Mesendoderm (in vitro differentiated cells): ENCODE results near the gene TANC2.

ENCODE experiments used
- DNase-seq: peaks from one replicate; pipeline ENCODE4 v3.0.0; 2013
- H2AK5ac ChIP-seq: 2 replicates; pipeline ENCODE4 v1.6.1; 2013; ENCODE audit warnings: low read length, inconsistent platforms
- H2BK120ac ChIP-seq: 2 replicates; pipeline ENCODE4 v1.6.1; 2013; ENCODE audit warnings: low read depth, mild to moderate bottlenecking, low read length, moderate library complexity, mixed read lengths
- H2BK15ac ChIP-seq: replicated peaks from 2 replicates; pipeline ENCODE4 v1.6.1; 2013; ENCODE audit warnings: low read depth, mild to moderate bottlenecking, moderate library complexity
- H2BK5ac ChIP-seq: 2 replicates; pipeline ENCODE4 v1.6.1; 2013; ENCODE audit warnings: low read length, inconsistent platforms
- H3K18ac ChIP-seq: 2 replicates; pipeline ENCODE4 v1.6.1; 2013; ENCODE audit warnings: mild to moderate bottlenecking, low read length, mixed read lengths
- H3K23ac ChIP-seq: one replicate; pipeline ENCODE4 v1.6.1; 2013; ENCODE audit warnings: low read length
- H3K27ac ChIP-seq: 2 replicates; pipeline ENCODE4 v1.5.1; 2013; ENCODE audit warnings: low read depth, mild to moderate bottlenecking, inconsistent platforms, low read length, moderate library complexity
- H3K27me3 ChIP-seq: 2 replicates; pipeline ENCODE4 v1.6.1; 2013; ENCODE audit warnings: low read length, control low read depth, mild to moderate bottlenecking, inconsistent platforms; ENCODE audit not compliant: insufficient read depth, poor library complexity
- H3K36me3 ChIP-seq: 2 replicates; pipeline ENCODE4 v1.6.1; 2013; ENCODE audit warnings: low read length, inconsistent platforms; ENCODE audit not compliant: control insufficient read depth, insufficient read depth
- H3K4ac ChIP-seq: one replicate; pipeline ENCODE4 v1.6.1; 2013; ENCODE audit warnings: low read depth, mild to moderate bottlenecking, low read length, moderate library complexity
- H3K4me1 ChIP-seq: 2 replicates; pipeline ENCODE4 v1.6.1; 2013; ENCODE audit warnings: low read depth, low read length, inconsistent platforms; ENCODE audit not compliant: control insufficient read depth
- H3K4me2 ChIP-seq: 2 replicates; pipeline ENCODE4 v1.6.1; 2013; ENCODE audit warnings: low read length
- H3K4me3 ChIP-seq: 2 replicates; pipeline ENCODE4 v1.5.1; 2013; ENCODE audit warnings: mild to moderate bottlenecking, low read length
- H3K56ac ChIP-seq: one replicate; pipeline ENCODE4 v1.6.1; 2013; ENCODE audit warnings: low read length
- H3K79me1 ChIP-seq: 2 replicates; pipeline ENCODE4 v1.6.1; 2013; ENCODE audit warnings: low read length, inconsistent platforms
- H3K79me2 ChIP-seq: 2 replicates; pipeline ENCODE4 v1.6.1; 2013; ENCODE audit warnings: mild to moderate bottlenecking, low read length; ENCODE audit not compliant: control insufficient read depth, insufficient read depth
- H3K9ac ChIP-seq: 2 replicates; pipeline ENCODE4 v1.6.1; 2013; ENCODE audit warnings: low read length, inconsistent platforms
- H4K5ac ChIP-seq: one replicate; pipeline ENCODE4 v1.6.1; 2013; ENCODE audit warnings: low read length
- H4K8ac ChIP-seq: one replicate; pipeline ENCODE4 v1.6.1; 2013; ENCODE audit warnings: low read depth, mild to moderate bottlenecking, control low read depth, low read length, moderate library complexity
- WGBS: extraction: QIAGEN DNeasy Blood & Tissue Kit; methylation state at CpG from one replicate; pipeline ENCODE4 v1.1.7; 2013; ENCODE audit warnings: low lambda C conversion rate, missing lambda C conversion rate; ENCODE audit not compliant: insufficient coverage; ENCODE audit errors: extremely low coverage; 5-methylcytosine and 5-hydroxymethylcytosine counted together

Gene TANC2

DNA sequence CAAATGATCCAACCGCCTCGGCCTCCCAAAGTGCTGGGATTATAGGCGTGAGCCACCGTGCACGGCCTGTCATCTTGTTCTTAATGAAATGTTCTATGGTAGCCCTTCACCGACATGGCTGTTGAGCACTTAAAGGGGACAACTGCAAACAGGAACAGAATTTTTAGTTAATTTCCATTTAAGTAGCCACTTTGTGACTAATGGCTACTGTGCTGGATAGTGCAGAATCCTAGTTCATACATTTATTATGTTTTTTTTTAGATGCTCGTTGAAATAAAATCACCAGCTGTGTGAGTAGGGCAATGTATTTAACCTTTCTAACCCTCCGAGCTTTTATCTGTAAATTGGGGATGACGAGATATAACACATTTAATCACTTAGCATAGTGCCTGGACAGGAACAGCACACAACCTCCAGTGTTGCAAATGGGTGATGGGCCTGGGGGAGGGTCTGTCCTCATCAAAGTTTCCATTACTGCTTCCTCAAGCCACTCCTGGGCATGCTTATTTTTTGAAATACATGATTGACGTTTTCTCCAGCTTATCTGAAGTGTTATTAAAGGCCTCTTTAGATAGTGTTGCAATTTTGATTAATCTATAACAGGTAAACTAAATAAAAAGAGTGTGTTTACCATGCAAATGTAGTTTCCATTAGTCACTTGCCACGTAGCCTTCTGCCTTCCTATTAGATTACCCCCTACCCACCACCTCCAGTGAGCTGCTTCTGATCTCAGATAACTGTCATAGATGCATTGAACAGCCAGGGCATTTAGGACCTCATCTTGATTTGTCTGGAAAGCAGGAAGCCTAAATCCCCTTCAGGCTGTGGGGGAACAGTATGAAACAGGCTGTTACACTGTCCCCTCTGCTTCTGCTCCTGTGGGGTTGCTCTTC lies 42.5 kb upstream of the TANC2 start:
- H3K18ac ChIP-seq = no peak overlapping the region
- H3K27me3 ChIP-seq = no peaks in the 10 kb centered on the region
- peak; percentile 58 for DNase-seq
- H3K4me2 ChIP-seq = no peak overlapping the region
- H3K27ac ChIP-seq = no peak overlapping the region
- no peak overlapping the region for H4K5ac ChIP-seq
- H3K79me2 ChIP-seq = no peaks in the 10 kb centered on the region
- no peak overlapping the region for H2BK120ac ChIP-seq
- H3K56ac ChIP-seq = no peak overlapping the region
- no peak overlapping the region for H2BK5ac ChIP-seq
- no peak overlapping the region for H3K4ac ChIP-seq
- H2BK15ac ChIP-seq = no peak overlapping the region
- no peak overlapping the region for H3K23ac ChIP-seq
- no peak overlapping the region for H3K9ac ChIP-seq
- no peak overlapping the region for H3K4me3 ChIP-seq
- H3K4me1 ChIP-seq = peaks cover 4% of the 10 kb centered on the region
- no peaks in the 10 kb centered on the region for H3K79me1 ChIP-seq
- WGBS = no CpG with 5 or more reads among the region's 11 CpGs
- H4K8ac ChIP-seq = no peak overlapping the region
- H3K36me3 ChIP-seq = no peaks in the 10 kb centered on the region
- no peak overlapping the region for H2AK5ac ChIP-seq

DNA sequence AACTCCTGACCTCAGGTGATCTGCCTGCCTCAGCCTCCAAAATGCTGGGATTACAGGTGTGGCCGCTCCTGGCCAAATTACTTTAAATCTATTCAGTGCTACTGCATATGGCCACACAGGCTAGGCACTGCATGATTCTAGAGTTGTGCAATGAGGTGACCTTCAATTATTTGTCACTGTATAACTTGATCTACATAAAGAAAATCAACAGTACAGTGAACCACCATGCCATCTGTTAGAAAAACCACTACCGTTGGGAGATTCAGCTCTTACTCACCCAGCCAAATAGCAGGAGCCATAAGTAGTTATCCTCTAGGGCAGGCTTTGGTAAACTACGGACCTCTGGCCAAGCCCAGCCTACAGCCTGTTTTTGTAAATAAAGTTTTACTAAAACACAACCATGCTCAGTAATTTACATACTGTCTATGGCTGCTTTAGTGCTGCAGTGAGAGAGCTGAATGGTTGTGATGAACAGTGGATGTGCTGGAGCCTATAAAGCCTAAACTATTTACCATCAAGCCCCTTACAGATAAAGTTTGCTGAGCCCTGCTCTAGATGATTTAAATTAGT lies 40.7 kb upstream of the TANC2 start:
- Histone ChIP-seq H3K4me2 (no peak overlapping the region), H3K27me3 (no peaks in the 10 kb centered on the region)

GRCh38 chr17:62927083-62927482 lies 39.0 kb upstream of the TANC2 start:
- no peak overlapping the region for H3K4ac ChIP-seq
- no peak overlapping the region for H3K9ac ChIP-seq
- peaks cover 3% of the 10 kb centered on the region for H3K4me1 ChIP-seq
- no peak for DNase-seq
- H3K56ac ChIP-seq = no peak overlapping the region
- H3K18ac ChIP-seq = no peak overlapping the region
- no peaks in the 10 kb centered on the region for H3K36me3 ChIP-seq
- H2AK5ac ChIP-seq = no peak overlapping the region
- H3K79me2 ChIP-seq = no peaks in the 10 kb centered on the region
- no peak overlapping the region for H2BK15ac ChIP-seq
- no peak overlapping the region for H2BK120ac ChIP-seq
- no peaks in the 10 kb centered on the region for H3K79me1 ChIP-seq
- H3K4me2 ChIP-seq = no peak overlapping the region
- WGBS = no CpG with 5 or more reads among the region's 6 CpGs
- no peaks in the 10 kb centered on the region for H3K27me3 ChIP-seq
- H3K4me3 ChIP-seq = no peak overlapping the region
- no peak overlapping the region for H3K27ac ChIP-seq
- H4K8ac ChIP-seq = no peak overlapping the region
- no peak overlapping the region for H4K5ac ChIP-seq
- no peak overlapping the region for H3K23ac ChIP-seq
- H2BK5ac ChIP-seq = no peak overlapping the region

More for the DNA sequence above, 40.7 kb upstream of the TANC2 start:
- Histone ChIP-seq H4K5ac (no peak overlapping the region), H3K4me3 (no peak overlapping the region), H3K27ac (no peak overlapping the region), H3K18ac (no peak overlapping the region), H3K79me1 (no peaks in the 10 kb centered on the region), H2AK5ac (no peak overlapping the region), H4K8ac (no peak overlapping the region), H3K9ac (no peak overlapping the region), H3K56ac (no peak overlapping the region), H3K4ac (no peak overlapping the region), H2BK120ac (no peak overlapping the region), H3K36me3 (no peaks in the 10 kb centered on the region), H2BK5ac (no peak overlapping the region), H2BK15ac (peak overlapping the region; percentile 57), H3K4me1 (peaks cover 4% of the 10 kb centered on the region), H3K23ac (no peak overlapping the region), H3K79me2 (no peaks in the 10 kb centered on the region)
- no peak for DNase-seq
- no CpG with 5 or more reads among the region's 3 CpGs for WGBS

DNA sequence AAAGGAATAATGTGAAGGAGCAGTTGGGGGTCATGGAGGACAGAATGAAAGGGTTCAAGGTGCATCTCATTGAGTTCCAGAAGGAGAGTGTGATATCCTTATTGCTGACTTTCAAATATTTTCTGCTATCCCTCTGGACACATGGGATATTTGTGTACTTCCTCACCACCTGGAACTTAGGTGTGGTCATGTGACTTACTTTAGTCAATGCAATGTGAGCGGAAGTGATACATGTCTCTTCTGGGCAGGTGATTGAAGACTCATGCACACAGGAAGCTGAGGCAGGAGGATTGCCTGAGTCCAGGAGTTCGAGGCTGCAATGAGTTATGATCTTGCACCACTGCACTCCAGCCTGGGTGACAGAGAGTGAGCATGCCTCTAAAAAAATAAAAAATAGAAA lies 36.7 kb upstream of the TANC2 start:
- no peak overlapping the region for H3K4ac ChIP-seq

DNA sequence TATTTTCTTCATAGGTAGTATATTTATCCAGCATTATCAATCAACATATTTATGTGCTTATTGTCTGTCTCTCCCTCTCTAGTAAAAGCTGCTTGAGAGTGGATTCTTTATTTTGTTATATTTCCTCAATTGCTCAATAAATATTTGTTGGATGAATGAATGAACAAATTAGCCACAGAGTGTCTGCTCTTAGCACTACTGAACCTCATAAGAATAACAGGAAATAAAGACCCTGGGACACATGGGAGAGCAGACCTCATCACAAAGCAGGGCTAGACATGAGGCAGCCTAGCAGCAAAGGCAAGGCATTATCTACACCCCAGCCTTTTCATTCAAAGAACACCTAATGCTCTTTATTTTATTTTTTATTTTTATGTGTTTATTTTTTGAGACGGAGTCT lies 34.9 kb upstream of the TANC2 start:
- Histone ChIP-seq H3K4me2 (no peak overlapping the region), H4K5ac (no peak overlapping the region), H3K56ac (no peak overlapping the region), H3K4me1 (no peaks in the 10 kb centered on the region), H3K18ac (no peak overlapping the region), H3K4ac (no peak overlapping the region), H3K36me3 (no peaks in the 10 kb centered on the region), H3K79me2 (no peaks in the 10 kb centered on the region), H2BK15ac (no peak overlapping the region), H3K27me3 (no peaks in the 10 kb centered on the region), H3K9ac (no peak overlapping the region), H3K79me1 (no peaks in the 10 kb centered on the region), H4K8ac (no peak overlapping the region), H2BK120ac (no peak overlapping the region), H3K27ac (no peak overlapping the region), H3K4me3 (no peak overlapping the region), H2AK5ac (no peak overlapping the region), H2BK5ac (no peak overlapping the region), H3K23ac (no peak overlapping the region)
- DNase-seq = no peak
- WGBS = no CpG with 5 or more reads among the region's 1 CpG

More for the DNA sequence above, 36.7 kb upstream of the TANC2 start:
- H3K18ac ChIP-seq = no peak overlapping the region
- no peak overlapping the region for H3K9ac ChIP-seq
- H3K27ac ChIP-seq = no peak overlapping the region
- H2BK5ac ChIP-seq = no peak overlapping the region
- H3K27me3 ChIP-seq = no peaks in the 10 kb centered on the region
- no CpG with 5 or more reads among the region's 2 CpGs for WGBS
- H3K4me2 ChIP-seq = no peak overlapping the region
- H3K4me3 ChIP-seq = no peak overlapping the region
- no peaks in the 10 kb centered on the region for H3K79me2 ChIP-seq
- no peak overlapping the region for H2AK5ac ChIP-seq
- no peaks in the 10 kb centered on the region for H3K4me1 ChIP-seq
- no peak overlapping the region for H2BK120ac ChIP-seq
- H4K8ac ChIP-seq = no peak overlapping the region
- no peak overlapping the region for H4K5ac ChIP-seq
- no peaks in the 10 kb centered on the region for H3K79me1 ChIP-seq
- H2BK15ac ChIP-seq = no peak overlapping the region
- H3K56ac ChIP-seq = no peak overlapping the region
- H3K36me3 ChIP-seq = no peaks in the 10 kb centered on the region
- H3K23ac ChIP-seq = no peak overlapping the region
- DNase-seq = no peak
